Measurements from ENCODE around the gene ADCY3.
"Not testable (repeated sequence)": the region's sequence is repeated elsewhere in the genome, so short reads cannot be mapped to it uniquely, and the experiment has no call there.

Gene ADCY3

DNA sequence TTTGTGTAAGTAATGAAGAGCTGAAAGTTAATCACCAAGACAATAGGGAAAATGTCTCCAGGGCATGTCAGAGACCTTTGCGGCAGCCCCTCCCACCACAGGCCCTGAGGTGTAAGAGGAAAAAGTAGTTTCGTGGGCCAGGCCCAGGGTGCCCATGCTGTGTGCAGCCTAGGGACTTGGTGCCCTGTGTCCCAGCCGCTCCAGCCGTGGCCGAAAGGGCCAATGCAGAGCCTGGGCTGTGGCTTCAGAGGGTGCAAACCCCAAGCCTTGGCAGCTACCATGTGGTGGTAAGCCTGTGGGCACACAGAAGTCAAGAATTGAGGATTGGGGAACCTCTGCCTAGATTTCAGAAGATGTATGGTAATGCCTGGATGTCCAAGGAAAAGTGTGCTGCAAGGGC is 74.3 kb downstream of the ADCY3 start:
- DNase-seq (ENCODE audit: low read depth in 3 of 3), result no peak

GRCh38 chr2:24844023-24844685 is 75.9 kb downstream of the ADCY3 start:
- no peak for DNase-seq (ENCODE audit: low read depth in 3 of 3)

GRCh38 chr2:24843330-24843860 is 76.6 kb downstream of the ADCY3 start:
- DNase-seq (ENCODE audit: low read depth in 3 of 3), result no peak

DNA sequence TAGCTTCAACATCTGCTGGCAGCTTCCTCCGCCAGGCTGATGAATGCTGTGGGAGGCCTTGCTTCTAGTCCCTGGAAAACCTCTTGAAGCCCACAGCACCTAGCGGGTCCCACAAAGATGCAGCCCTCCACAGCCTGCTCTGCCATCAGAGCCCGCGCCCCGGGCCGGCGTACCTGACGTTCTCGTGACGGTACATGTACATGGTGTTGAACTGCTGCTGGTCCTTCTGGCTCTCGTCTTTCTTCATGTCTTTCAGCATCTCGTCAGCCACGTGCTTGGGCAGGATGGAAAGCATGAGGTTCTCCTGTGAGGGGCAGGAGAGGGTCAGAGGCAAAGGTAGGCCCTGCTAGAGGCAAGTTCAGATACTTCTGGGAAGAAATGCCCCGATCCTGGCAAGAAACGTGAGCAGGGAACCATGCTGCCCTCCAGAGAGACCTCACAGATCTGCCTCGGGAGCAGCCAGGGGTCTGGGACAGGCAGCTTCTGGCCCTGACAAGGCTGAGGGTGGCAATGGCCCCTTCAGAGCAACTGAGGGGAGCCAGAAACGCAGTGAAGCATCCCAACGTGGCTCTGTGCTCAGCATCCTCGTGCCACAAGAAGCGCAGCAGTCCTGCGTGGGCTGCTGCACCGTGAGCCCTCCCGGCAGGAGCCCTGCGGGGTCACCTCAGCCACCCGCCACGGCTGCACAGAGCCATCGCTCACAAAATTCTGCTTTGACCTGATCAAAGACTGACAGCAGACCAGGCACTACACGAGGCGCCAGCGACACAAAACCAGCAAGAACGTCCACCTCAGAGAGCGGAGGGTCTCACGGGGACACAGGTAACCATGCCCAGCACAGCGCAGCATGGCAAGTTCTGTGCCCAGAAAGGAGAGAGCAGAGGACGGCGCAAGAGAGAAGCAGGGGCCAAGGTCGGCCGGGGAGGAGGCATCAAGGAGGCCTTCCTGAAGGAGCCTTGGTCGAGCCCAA is 77.7 kb downstream of the ADCY3 start:
- DNase-seq (ENCODE audit: low read depth in 3 of 3), result no peak

DNA sequence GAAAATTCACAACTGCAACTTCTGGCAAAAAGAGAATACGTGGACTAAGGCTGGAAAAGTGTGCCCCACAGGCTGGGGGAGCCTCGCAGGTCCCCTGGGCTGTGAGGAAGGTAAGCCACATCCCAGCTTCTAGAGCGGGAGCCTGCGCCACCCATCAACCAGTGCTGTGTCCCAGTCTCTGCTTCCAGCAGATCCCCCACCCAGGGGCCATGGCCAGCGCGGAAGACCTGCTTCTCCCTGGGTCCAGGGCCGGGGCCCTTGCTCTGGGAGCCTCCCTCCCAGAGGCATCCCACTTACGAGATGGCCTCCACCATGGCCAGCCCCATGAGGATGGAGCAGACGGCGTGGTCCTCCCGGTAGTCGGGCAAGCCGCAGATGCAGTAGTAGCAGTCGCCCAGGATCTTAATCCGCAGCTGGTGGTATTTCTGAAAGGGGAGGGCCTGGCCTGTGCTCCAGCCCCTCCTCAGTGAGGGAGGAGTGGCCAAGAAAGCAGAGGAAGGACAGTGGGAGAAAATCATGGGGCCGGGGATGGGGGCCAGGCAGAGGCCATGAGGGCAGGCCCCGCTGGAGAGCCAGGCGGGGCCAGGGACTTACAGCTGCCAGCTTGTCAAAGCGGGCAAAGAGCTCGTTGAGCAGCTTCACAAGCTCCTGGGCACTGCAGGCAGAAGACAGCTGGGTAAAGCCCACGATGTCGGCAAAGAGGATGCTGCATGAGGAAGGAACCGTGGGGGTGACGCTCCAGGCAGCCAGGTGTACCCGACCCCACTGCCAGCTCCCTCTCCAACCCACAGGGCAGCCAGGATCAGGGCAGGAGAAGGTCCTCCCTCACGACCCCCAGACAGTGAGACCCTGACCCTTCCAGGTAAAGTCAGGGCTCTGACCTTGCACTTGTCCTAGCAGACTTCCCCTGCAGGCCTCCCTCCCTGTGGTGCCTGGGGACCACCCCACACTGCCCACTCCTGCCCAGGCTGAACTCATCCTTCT is 78.8 kb downstream of the ADCY3 start:
- DNase-seq (ENCODE audit: low read depth in 3 of 3), result no peak

DNA sequence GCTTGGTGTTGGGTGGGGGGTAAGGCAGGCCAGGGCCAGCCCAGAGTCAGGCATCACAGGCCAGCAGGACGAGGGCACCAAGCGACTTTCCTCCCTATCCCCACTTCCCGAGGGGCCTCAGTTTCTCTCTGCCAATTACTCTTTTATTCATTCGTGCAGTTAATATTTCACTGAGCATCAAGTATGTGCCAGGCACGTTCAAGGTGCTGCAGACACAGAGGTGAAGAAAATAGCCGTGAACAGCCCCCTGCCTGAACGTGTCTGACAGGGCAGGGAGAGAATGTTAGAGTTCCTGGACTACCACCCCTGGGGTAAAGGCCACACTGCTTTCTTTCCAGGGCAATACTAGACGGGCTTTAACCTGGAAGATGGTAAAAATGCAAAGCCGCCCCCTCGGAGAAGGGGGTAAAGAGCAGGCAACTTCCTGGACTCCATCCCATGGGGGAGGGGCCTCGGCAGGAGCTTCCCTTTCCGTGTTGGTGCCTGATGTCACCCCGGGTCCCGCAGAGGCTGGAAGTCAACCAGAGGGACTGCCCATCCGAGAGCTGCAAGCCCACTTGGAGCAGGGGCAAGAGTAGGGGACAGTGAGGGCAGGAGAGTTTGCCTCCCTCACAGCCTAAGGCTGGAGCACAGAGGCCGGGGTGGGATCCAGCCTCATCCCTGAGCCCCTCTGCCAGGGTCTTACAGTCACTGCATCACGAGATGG is 79.7 kb downstream of the ADCY3 start:
- DNase-seq (ENCODE audit: low read depth in 3 of 3), result no peak

DNA sequence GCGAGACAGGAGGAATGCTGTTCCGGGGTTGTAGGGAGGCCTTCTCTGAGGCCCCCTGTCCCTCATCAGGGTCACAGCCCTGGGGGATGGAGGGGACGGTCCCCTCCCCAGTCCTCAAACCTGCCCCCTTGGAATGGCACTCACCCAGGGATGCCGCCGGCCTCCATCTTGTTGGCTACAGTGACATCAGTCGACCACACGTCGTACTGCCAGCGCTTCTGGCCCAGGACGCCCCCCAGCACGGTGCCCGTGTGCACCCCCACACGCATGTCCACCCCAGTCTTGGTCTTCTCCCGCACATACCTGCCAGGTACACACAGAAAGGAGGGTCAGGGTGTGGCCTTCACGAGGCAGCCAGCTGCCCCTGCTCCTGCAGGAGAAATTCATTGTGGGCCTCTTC is 80.3 kb downstream of the ADCY3 start:
- no peak for DNase-seq (ENCODE audit: low read depth in 3 of 3)

DNA sequence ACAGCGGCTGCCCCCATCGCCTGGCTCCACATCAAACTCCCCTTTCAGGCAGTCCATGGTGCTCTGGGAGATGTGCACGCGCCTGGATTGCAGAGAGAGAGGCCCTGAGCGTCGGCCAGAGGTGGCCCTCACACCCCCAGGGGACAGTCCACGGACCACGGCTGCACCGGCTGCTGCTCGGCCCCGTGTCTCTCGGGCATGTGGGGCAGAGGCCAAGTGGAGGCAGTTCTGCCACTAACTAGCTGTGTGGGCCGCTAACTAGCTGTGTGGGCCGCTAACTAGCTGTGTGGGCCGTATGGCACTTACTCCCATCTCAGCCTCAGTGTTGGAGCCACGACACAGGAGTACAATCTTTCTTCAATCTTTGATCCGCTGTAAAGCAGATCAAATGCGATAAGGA is 81.5 kb downstream of the ADCY3 start:
- no peak for DNase-seq (ENCODE audit: low read depth in 3 of 3)

- no peak for DNase-seq (ENCODE audit: low read depth in 3 of 3)
Observed at GRCh38 chr2:24837996-24838513, 82.0 kb downstream of the ADCY3 start.

GRCh38 chr2:24836706-24837105 is 83.3 kb downstream of the ADCY3 start:
- DNase-seq (ENCODE audit: low read depth in 3 of 3), result no peak

- DNase-seq (ENCODE audit: low read depth in 3 of 3), result no peak
Observed at GRCh38 chr2:24836206-24836605, 83.8 kb downstream of the ADCY3 start.

DNA sequence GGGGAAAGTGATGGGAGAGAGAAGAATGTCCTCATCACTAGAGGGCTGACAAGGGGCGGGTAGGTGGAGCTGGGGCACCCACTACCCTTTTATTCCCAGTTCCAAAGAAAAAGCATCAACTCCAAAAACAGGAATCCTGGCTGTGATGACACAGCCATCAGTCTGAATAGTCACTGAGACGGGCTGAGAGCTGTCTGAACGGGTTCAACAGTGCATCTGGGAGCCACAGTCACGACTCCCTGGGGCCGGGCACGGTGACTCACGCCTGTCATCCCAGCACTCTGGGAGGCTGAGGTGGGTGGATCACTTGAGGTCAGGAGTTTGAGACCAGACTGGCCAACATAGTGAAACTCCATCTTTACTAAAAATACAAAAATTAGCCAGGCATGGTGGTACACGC is 84.6 kb downstream of the ADCY3 start:
- not testable (repeated sequence) for DNase-seq (ENCODE audit: low read depth in 3 of 3)

GRCh38 chr2:24834733-24835395 is 85.2 kb downstream of the ADCY3 start:
- DNase-seq (ENCODE audit: low read depth in 3 of 3), result no peak

GRCh38 chr2:24833821-24834732 is 86.0 kb downstream of the ADCY3 start:
- no peak for DNase-seq (ENCODE audit: low read depth in 3 of 3)

- no peak for DNase-seq (ENCODE audit: low read depth in 3 of 3)
Observed at GRCh38 chr2:24832931-24833701, 86.9 kb downstream of the ADCY3 start.

GRCh38 chr2:24832521-24832920 is 87.5 kb downstream of the ADCY3 start:
- no peak for DNase-seq (ENCODE audit: low read depth in 3 of 3)

GRCh38 chr2:24832073-24832461 is 88.0 kb downstream of the ADCY3 start:
- DNase-seq (ENCODE audit: low read depth in 3 of 3), result no peak

Data from stimulated activated CD4-positive, alpha-beta T cell treated with anti-CD3 and anti-CD28 coated beads, TNF-alpha, amount 100 ng/mL, for 4 hours (primary cell).